ENCODE data around the gene CIAO3. TPM values are rescaled to one million over a fixed set of nuclear protein-coding genes. Genes with fewer than 3 reads are reported as not detected.
A peak's percentile ranks its signal among the peaks of the same experiment; 100 is the strongest.

The CIAO3 gene
- total RNA-seq, 1 experiment from 2014 or later = 31.1 TPM

DNA sequence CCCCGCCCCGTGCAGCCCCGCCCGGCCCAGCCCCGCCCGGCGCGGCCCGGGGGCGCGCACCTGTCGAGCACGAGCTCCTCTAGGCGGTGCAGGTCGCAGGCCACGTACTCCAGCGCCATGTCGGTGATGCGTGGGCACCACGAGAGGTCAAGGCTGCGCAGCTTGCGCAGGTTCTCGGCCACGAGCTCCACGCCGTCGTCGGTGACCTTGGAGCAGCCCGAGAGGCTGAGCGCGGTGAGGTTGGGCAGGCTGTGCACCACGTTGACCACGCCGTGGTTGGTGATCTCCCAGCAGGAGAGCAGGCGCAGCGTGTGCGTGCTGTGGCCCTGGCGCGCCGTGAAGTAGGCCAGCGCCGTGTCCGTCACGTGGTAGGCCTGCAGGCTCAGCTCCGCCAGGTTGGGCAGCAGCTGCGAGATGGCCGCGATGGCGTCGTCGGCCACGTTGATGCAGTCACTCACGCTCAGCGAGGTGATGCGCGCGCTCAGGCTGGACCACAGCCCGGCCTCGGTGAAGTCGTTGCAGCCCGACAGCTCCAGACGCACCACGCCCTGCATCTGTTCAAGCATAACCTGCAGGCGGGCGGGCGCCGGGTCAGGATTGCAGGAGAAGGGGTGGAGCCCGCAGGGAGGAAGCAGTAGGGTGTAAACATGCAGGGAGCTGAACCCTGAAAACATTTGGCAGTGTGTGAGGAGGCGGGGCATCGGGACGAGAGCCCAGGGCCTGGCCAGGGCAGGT, 45.3 kb downstream of the CIAO3 start:
- no peaks in the 10 kb centered on the region for H3K9me3 Mint-ChIP-seq (ENCODE audit: unreplicated experiment)
- H3K36me3 Mint-ChIP-seq (ENCODE audit: insufficient read depth, unreplicated experiment) = peaks cover 85% of the 10 kb centered on the region
- H3K27ac Mint-ChIP-seq (ENCODE audit: low read depth, unreplicated experiment) = no peak overlapping the region
- TF ChIP-seq, protein P1, sequence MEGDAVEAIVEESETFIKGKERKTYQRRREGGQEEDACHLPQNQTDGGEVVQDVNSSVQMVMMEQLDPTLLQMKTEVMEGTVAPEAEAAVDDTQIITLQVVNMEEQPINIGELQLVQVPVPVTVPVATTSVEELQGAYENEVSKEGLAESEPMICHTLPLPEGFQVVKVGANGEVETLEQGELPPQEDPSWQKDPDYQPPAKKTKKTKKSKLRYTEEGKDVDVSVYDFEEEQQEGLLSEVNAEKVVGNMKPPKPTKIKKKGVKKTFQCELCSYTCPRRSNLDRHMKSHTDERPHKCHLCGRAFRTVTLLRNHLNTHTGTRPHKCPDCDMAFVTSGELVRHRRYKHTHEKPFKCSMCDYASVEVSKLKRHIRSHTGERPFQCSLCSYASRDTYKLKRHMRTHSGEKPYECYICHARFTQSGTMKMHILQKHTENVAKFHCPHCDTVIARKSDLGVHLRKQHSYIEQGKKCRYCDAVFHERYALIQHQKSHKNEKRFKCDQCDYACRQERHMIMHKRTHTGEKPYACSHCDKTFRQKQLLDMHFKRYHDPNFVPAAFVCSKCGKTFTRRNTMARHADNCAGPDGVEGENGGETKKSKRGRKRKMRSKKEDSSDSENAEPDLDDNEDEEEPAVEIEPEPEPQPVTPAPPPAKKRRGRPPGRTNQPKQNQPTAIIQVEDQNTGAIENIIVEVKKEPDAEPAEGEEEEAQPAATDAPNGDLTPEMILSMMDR (IDR thresholded peaks at IDR 0.05; ENCODE audit: unreplicated experiment) = no peak
- H3K27me3 Mint-ChIP-seq (ENCODE audit: insufficient read depth, unreplicated experiment) = no peaks in the 10 kb centered on the region
- peak overlapping the region; percentile 41 for H3K4me3 Mint-ChIP-seq (ENCODE audit: unreplicated experiment)
- no TSS peak for BruUV-seq (replicated peaks)
- peak; percentile 87 for DNase-seq (ENCODE audit: unreplicated experiment)
- H3K4me1 Mint-ChIP-seq (ENCODE audit: insufficient read depth, unreplicated experiment) = peaks cover 10% of the 10 kb centered on the region
- CTCF ChIA-PET = interaction anchor here (0.6 to 1.3 kb wide), 7 partner anchors 8 to 90 kb away, joined by 3 to 4 read pairs (median 3); no protein-coding TSS in a partner anchor
- intact Hi-C loops (cut with micrococcal nuclease) = no loop called here
- POLR2A ChIA-PET = interaction anchor here (0.6 to 2.0 kb wide), 17 partner anchors 9 to 921 kb away, joined by 3 to 25 read pairs (median 5); partner anchors contain the start of genes ANTKMT, CCDC78, CHTF18 and JMJD8

DNA sequence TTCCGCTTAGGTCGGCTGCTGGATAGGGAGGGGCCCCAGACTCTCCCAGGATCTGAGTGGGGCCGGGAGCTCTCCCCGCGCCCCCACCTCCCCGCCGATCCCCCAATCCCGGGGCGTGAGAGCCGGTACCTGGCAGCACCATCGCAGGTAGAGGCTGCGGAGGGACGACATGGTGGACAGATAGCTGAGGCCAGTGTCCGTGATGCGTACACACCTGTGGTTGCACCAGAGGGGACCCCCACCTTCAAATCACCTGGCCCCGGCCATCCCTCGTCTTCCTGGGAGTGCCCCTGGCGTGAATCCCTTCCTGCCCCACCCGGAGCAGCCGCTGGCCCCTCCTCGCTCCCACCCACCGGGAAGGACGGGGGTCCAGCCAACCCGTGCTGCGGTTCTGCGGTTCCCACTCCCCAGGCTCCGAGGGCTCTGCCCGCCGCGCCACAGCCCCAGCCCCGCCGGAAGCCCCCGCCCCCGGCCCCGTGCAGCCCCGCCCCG, 45.9 kb downstream of the CIAO3 start:
- Mint-ChIP-seq H3K27ac (ENCODE audit: low read depth, unreplicated experiment) (no peak overlapping the region), H3K4me3 (ENCODE audit: unreplicated experiment) (no peak overlapping the region), H3K27me3 (ENCODE audit: insufficient read depth, unreplicated experiment) (no peaks in the 10 kb centered on the region), H3K4me1 (ENCODE audit: insufficient read depth, unreplicated experiment) (peaks cover 10% of the 10 kb centered on the region), H3K9me3 (ENCODE audit: unreplicated experiment) (no peaks in the 10 kb centered on the region), H3K36me3 (ENCODE audit: insufficient read depth, unreplicated experiment) (peaks cover 91% of the 10 kb centered on the region)
- POLR2A ChIA-PET = interaction anchor here (0.6 to 2.0 kb wide), 10 partner anchors 9 to 31 kb away, joined by 3 to 25 read pairs (median 8); partner anchors contain the start of genes ANTKMT, CCDC78 and JMJD8
- no peak for DNase-seq (ENCODE audit: unreplicated experiment)
- intact Hi-C loops (cut with micrococcal nuclease) = no loop called here
- TF ChIP-seq, protein P1 (IDR thresholded peaks at IDR 0.05; ENCODE audit: unreplicated experiment) = no peak
- CTCF ChIA-PET = interaction anchor here (0.7 to 1.2 kb wide), 4 partner anchors 8 to 38 kb away, joined by 3 to 4 read pairs (median 3); no protein-coding TSS in a partner anchor
- BruUV-seq (replicated peaks) = no TSS peak

DNA sequence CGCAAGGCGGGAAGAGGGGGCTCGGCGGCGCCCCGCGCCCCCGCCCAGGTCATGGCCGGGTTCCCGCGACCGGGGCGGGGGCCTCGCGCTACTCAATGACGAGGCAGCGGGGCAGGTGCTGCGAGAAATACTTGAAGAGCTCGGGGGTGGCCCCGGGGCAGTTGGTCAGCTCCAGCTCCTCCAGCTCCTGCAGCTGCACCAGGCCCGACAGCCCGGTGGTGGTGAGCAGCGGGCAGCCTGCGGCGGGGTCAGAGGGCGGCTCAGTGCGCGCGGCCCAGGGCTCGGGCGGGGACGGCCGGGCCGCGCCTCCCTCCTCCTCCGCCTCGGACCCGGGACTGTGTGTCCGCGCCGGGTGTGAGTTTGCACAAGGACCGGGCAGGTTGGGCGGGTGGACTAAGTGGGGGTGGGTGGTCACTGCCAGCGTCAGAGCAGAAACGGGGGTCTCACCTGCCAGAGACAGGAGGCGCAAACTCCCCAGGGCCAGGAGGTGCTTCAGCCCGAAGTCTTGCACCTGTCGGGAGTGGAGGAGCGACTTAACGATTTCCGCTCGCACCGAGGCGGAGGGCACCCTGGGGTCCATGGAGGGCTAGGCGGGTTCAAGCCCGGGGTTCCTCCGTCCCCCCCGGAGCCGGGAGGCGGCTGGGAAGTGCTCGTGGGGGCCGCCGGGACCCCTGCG, 46.5 kb downstream of the CIAO3 start:
- no peak overlapping the region for H3K4me3 Mint-ChIP-seq (ENCODE audit: unreplicated experiment)
- intact Hi-C loops (cut with micrococcal nuclease) = no loop called here
- ChIA-PET POLR2A (interaction anchor here (0.9 to 2.0 kb wide), 5 partner anchors 8 to 167 kb away, joined by 4 to 11 read pairs (median 6); partner anchors contain the start of genes ANTKMT, CAPN15, JMJD8 and STUB1), CTCF (interaction anchor here (1.2 kb wide), 1 partner anchor 14 kb away, joined by 3 read pairs; no protein-coding TSS in a partner anchor)
- TF ChIP-seq, protein P1 (IDR thresholded peaks at IDR 0.05; ENCODE audit: unreplicated experiment) = no peak
- no TSS peak for BruUV-seq (replicated peaks)
- no peak overlapping the region for H3K27ac Mint-ChIP-seq (ENCODE audit: low read depth, unreplicated experiment)
- H3K4me1 Mint-ChIP-seq (ENCODE audit: insufficient read depth, unreplicated experiment) = peaks cover 10% of the 10 kb centered on the region
- peaks cover 91% of the 10 kb centered on the region for H3K36me3 Mint-ChIP-seq (ENCODE audit: insufficient read depth, unreplicated experiment)
- no peaks in the 10 kb centered on the region for H3K9me3 Mint-ChIP-seq (ENCODE audit: unreplicated experiment)
- no peak for DNase-seq (ENCODE audit: unreplicated experiment)
- no peaks in the 10 kb centered on the region for H3K27me3 Mint-ChIP-seq (ENCODE audit: insufficient read depth, unreplicated experiment)

DNA sequence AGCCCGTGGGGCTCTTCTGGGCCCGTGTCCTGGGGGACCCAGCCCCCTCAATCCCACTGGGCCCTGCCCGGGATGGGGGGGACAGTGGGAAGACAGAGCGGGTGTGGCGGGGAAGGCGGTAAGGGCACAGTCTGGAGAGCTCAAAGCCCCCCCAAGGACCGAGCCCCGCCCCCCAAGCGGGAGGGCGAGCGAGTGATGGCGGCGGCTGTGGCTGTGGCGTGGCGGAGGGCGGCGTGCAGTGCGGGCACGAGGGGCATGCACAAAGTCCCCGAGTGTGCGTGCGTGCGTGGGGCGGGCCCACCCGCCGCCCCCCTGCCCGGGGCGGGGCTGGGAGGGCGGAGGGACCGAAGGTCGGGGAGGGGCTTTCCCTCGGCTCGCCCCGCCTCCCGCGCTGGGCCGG, 47.0 kb downstream of the CIAO3 start:
- no peak overlapping the region for H3K4me3 Mint-ChIP-seq (ENCODE audit: unreplicated experiment)
- intact Hi-C loops (cut with micrococcal nuclease) = no loop called here
- no peaks in the 10 kb centered on the region for H3K27me3 Mint-ChIP-seq (ENCODE audit: insufficient read depth, unreplicated experiment)
- BruUV-seq (replicated peaks) = no TSS peak
- POLR2A ChIA-PET = interaction anchor here (0.9 to 1.2 kb wide), 3 partner anchors 13 to 167 kb away, joined by 4 to 6 read pairs (median 5); partner anchors contain the start of genes ANTKMT, CAPN15 and STUB1
- TF ChIP-seq, protein P1 (IDR thresholded peaks at IDR 0.05; ENCODE audit: unreplicated experiment) = no peak
- H3K4me1 Mint-ChIP-seq (ENCODE audit: insufficient read depth, unreplicated experiment) = peaks cover 10% of the 10 kb centered on the region
- H3K36me3 Mint-ChIP-seq (ENCODE audit: insufficient read depth, unreplicated experiment) = peaks cover 90% of the 10 kb centered on the region
- no peak for DNase-seq (ENCODE audit: unreplicated experiment)
- H3K9me3 Mint-ChIP-seq (ENCODE audit: unreplicated experiment) = no peaks in the 10 kb centered on the region
- H3K27ac Mint-ChIP-seq (ENCODE audit: low read depth, unreplicated experiment) = no peak overlapping the region
- CTCF ChIA-PET = no interaction called here

All from MCF 10A (cell line).